HG02588 (cell line): ENCODE results near the gene CALN1.

Experiments used
- ATAC-seq: cut with Tn5 transposase; IDR thresholded peaks from one replicate; pipeline ENCODE4 v1.9.1; 2021; ENCODE audit warnings: mild to moderate bottlenecking, moderate library complexity; ENCODE audit not compliant: unreplicated experiment

CALN1 gene

DNA sequence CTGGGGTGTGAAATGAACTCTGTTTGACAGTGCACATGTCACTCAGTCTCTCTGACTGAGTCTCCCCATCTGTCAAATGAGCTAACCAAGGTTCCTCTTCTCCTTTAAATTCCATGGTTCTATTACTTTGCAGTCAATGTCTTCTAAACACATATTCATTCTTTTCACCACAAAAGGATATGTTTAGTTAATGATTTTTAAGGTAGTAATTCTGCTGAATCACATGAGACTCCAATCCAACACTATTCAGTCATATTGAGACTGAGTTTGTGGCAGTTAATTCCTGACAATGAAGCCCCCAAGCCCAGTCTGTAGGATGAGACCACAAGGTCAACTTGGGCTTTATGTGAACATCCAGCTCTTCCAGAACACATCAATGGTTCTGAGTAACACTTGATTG lies 85.3 kb downstream of the CALN1 start:
- no peak for ATAC-seq

DNA sequence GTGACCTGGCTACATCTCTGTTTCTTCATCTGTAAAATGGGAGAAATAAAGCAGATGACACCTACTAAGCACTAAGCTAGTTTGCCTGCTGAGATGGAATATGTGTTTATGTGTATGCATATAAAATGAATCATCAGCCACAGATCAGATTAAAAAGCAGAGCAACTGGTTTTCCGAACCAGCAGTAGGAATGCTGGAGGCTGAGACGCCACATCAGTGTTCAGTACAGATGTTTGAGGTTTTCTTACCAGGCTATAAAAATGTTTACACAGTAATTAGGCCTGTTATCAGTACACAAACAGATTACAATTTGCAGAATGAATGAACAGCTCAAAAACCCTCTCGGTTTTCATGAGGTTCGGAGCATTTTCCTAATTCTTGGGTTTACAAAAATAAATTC lies 85.8 kb downstream of the CALN1 start:
- ATAC-seq, result no peak

DNA sequence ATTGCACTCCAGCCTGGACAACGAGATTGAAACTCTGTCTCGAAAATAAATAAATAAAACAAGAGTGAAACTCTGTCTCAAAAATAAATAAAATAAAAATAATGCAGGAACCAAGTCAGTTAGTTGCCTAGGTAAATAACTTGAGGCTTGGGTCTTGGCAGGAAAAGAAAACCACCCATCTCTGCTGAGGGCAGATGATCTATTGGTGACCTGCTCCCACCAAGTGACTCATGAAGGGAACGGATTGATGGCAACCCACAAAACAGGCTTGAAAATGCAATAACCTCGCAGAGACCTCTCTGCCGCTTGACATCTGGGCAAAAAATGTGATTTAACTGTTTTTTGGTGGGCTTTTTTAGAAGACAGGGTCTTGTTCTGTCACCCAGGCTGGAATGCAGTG lies 86.6 kb downstream of the CALN1 start:
- ATAC-seq, result no peak

DNA sequence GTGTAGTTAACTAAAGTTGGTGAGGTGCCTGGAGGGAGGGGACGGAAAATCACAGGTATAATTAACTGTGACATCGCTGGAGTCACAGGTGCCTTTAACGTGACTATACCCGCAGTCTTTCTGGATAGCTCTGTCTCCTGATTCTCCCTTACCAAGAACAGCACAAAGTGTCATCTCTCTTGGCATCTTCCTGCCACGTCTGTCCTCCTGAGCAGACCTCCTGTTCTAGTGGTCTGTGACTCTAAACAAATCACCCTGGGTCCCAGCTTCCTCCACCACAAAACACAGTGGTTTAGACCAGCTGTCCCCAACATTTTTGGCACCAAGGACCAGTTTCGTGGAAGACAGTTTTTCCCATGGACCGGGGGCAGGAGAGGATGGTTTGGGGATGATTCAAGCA lies 90.5 kb downstream of the CALN1 start:
- no peak for ATAC-seq

DNA sequence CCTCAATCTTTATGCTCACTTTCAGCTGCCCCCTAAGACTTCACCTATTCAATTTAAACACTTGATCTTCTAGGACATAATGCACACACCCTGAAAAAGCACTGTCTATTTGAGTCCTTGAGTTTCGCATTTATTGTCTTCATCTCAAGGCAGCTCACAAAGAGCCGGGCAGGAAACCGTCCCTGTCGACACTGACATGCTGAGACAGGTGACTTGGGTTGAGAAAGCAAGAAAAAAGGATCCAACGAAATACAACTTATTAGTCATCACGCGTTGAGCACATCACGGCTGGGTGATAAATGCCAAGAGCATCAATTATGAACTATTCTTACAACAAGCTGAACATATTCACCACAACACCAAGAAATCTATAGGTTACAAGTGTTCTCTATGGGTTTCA lies 91.1 kb downstream of the CALN1 start:
- no peak for ATAC-seq

DNA sequence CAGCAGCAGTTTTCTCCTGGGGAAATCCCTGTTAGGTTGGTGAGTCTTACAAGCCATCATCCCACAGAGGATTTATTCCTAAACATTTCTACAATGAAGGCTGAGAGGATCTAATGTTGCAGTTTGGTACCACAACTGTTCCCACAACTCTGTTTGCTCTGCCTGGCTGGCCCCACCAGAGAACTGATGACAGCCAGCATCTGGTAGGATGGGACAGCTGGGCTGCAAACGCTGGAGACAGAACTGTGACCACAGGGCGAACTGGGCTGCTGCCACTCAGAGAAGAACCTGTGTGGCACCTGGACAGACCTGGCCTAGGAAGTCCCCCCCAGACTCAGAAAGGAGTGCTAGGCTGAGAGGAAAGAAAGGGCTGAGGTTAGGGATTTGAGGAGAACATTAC lies 94.8 kb downstream of the CALN1 start:
- ATAC-seq, result no peak

DNA sequence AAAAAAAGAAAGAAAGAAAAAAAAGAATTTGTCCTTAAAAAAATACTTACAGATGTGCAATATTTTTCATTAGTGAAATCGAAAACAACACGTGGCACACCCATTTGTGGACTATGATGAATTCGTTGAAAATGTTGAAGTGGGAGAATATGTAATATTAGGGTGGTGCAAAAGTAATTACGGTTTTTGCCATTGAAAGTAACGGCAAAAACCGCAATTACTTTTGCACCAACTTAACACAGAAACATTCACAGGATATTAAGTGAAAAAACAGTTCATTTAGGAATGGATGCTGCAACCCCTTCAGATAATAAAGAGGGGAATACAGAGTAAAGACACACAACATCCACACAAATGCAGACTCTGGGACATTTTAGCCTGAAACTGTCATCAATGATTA lies 96.0 kb downstream of the CALN1 start:
- no peak for ATAC-seq

DNA sequence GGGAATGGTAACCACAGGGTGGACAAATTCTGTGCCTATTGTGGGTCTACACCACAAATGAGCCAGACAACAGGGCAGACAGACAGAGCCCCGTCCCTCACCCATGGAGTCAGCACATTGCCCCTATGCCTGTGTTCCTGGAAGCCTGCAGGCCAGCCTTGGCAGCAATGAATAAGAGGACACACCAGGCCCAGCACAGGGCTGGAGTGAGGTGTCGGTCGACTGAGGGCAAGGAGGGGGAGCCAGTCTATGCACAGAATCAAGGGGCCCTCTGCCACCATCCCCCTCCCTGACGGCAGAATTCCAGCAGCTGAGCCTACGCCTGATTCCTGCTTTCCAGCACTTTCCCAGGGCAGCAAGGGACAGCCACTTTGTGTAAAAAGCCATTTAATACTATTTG lies 98.2 kb downstream of the CALN1 start:
- ATAC-seq, result no peak

DNA sequence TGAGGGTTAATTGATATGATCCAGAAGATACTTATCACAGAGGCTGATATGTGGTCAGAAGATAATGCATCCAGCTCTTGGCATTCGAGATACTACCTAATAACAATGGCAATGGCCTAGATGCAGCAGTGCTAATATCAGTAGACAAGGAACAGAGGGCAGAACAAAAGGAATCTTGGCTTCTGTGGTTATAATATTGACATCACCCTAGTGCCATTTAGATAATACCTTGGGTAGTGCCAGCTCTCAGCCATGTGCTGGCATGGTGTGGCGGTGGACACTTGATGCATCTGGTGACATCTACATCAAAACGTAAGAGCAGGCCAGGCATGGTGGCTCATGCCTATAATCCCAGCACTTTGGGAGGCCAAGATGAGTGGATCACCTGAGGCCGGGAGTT lies 101.8 kb downstream of the CALN1 start:
- no peak for ATAC-seq

DNA sequence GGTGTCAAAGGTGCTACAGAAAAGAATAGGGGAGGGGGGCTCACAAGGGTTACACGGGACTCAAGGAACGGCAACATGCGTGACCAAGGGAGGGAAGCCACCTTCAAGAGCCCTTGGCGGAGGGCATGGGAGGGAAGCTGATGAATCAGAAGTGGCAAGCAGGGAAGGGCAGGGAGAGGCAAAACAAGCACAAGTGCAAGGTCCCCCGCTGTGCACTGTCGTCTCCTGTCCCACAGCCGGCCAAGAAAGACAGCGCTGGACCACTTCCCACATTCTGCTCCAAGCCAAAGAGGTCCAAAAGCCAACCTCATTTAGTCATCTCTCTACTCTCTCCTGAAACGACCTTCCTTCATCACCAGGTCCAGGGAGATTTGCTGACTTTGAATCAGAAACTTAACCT lies 102.7 kb downstream of the CALN1 start:
- no peak for ATAC-seq

DNA sequence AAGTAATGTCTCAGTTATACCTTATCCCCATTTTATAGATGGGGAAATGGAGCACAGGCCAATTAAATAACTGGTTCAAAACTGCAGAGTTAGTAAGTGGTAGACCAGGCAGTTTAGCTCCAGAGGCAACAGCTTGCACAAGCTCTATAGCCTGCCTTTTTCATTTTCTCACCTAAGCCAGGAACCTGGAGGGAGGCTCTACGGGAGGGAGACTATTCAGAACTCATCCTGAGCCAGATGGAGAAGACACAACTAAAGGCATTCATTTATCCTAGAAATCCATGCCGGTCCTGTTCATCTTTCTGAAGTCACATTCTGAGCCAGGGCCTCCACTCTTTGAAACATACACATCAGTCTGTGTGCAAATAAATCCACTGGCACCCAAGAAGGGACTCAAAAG lies 103.2 kb downstream of the CALN1 start:
- ATAC-seq, result no peak

DNA sequence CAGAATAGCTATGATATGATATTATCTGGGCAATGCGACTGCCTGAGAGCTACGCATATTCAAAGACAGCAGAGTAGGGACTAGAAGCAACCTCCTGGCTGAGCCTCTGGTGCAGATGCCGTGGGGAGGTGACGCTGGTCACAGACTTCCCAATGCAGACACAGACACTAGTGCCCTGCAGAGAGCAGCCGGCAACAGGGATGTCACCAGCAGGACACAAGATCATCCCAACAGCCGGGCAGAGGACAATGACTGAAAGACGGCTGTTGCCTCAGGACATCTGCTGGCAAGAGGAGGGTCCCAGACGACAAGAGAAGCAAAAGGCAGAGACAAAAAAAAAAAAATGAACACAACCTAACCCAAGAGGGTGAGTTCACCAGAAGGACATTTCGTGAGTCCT lies 104.6 kb downstream of the CALN1 start:
- ATAC-seq, result no peak

DNA sequence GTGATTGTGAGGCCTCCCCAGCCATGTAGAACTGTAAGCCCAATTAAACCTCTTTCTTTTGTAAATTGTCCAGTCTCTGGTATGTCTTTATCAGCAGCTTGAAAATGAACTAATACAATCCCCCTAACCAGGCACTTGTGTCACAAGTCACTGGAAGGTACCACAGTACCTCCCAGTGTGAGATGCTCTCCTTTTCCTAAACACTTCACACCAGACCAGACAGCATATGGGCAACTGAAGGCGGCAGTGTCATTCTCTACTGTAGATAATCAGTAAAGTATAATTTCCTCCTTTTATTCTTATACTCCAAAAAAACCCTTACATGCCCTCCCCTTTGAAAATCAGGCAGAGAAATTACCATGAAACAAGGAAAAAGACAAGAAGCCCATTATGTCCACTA lies 113.2 kb downstream of the CALN1 start:
- ATAC-seq, result no peak

DNA sequence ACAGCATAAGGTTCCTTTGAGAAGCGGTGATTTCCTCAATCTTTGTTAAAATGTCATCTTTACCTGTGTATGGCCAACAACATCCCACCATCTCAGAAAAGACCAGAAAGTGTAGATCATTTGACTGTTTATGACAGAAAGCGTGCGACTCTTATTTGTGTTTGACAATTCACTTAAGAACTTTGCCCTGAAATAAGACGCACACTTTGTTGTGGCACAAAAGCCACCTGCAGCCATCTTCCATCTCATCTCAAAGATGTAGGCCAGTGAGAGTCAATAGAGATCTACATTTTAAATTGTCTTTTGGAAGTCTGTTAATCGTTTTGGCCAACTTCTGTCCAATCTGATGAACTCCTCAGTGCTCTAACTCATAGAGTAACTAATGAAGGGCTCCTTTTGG lies 114.0 kb downstream of the CALN1 start:
- no peak for ATAC-seq

DNA sequence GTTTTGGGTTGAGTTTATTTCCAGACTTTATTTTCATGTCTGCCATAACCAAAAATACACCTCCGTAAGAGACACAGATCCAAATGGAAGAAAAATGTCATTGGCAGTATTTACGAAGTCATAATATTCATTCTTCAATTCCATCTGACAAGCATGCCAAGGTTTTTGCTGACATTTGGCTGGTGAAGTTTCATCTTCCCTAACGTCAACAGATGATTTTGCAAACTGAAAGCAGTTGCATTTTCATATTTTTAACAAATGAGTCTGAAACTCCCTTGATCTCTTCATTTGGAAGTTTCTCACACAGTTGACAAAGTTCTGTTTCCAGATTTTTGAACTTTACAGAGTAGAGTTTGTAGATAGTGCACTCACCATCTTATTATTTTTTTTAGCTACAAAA lies 114.5 kb downstream of the CALN1 start:
- ATAC-seq, result no peak

DNA sequence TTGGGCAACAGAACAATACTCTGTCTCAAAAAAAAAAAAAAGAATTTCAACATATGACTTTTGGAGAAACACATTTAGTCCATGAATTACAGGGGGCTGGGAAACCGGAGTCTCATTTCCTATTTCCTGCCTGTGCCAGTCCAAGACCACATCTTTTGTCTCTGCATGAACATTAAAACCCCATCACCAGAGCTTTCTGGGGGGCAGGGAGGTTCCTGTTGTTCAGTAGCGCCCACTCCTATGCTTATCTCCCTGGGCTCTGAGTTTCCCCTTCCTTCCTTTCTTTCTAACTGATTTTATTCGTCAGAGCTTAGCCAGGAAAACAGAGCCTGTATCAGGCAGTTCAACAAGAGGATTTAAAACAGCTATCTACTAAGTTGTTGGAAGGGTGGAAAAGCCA lies 119.3 kb downstream of the CALN1 start:
- no peak for ATAC-seq

DNA sequence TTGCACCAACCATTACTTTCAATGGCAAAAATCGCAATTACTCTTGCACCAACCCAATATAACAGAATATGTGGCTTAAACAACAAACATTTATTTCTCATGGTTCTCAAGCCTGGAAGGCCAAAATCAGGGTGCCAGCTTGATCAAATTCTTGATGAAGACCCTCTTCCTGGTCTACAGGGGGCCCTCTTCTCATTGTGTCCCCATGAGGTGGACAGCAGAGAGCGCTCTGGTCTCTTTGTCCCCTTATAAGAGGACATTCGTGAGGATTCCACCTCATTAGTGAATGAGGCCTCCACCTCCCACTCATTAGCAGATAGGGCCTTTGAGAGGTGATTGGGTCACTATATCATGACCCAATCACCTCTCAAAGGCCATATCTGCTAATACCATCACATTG lies 120.0 kb downstream of the CALN1 start:
- ATAC-seq, result no peak

DNA sequence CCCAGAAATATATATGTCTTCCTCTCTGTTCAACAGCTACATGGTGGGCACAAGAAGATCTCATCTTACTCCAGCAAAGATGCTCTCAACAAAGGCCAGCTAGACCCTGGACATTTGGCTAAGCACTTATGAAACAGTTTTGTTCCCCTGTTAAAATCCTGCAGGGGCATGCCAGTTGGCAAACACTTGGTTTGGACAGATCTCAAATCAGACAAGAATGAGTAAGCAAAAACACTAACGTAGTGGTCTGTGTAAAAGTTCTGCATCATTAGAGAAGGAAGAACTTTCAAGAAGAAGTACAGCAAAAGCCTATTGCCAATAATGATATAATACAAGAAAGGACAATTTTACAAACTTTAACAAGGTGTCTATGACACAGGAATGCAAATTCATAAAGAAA lies 125.6 kb downstream of the CALN1 start:
- ATAC-seq, result no peak

DNA sequence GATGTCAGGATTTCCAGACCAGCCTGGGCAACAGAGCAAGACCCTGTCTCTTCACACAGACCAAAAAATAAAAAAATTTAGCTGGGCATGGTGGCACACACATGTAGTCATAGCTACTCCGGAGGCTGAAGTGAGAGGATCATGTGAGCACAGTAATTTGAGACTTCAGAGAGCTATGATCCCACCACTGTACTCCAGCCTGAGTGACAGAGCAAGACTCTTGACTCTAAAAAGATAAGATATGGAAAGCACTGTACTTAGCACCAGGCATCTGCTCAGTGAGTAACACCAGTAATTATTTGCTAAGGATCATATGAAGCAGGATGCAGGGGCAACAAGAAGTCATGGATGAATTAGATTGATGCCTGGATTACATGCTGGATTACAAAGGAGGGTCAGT lies 128.8 kb downstream of the CALN1 start:
- no peak for ATAC-seq

DNA sequence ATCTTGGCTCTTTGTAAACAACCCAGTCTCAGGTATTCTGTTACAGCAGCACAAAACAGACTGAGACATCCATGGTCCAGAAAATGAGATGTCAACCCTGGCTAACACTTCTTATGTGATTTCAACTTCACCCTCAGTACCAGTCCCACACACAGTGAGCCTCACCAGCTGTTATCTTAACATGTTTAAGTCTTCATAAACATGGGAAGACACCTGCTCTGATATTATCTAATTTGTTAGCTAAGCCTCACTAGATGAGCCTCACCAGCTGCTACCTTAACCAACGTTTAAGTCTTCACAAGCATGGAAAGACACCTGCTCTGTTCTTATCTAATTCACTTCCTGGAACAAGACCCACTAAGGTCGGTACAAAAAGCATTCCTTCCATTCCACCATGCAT lies 130.8 kb downstream of the CALN1 start:
- no peak for ATAC-seq

DNA sequence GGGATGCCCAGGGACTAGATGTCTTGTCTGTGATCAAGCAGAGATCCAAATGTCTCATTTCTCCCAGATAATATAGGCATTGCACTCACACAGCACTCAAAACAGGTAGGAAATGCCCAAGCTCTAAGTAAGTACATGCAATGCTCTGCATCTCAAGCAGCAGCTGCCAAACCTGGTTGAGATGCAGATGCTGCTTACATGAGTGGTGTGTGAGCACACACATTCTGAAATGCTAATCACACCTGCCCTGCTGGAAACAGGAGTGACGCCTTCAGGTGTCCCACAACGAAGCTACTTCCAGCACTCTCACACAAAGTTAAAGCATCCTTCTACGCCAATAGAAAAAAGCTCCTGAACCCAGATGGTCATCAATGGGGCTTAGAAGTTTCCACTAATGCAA lies 132.9 kb downstream of the CALN1 start:
- no peak for ATAC-seq

DNA sequence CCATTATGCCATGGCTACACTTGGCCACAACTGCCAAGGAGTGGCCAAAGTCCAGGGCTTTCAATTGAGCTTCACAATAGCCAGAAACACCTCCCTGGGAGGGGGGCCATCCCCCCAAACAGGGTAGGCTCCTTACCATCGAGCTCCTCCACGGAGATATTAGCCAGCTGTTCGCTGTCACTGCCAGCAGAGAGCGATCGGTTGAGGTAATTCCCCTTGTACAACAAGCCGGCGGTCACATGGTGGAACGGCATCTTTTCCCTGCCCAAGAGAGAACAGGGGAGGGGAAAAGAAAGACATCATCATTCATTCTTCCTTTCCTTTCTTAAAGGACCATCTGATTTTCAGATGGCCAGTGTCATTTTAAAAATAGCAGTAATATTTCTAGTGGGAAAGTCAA lies 133.6 kb downstream of the CALN1 start:
- no peak for ATAC-seq

DNA sequence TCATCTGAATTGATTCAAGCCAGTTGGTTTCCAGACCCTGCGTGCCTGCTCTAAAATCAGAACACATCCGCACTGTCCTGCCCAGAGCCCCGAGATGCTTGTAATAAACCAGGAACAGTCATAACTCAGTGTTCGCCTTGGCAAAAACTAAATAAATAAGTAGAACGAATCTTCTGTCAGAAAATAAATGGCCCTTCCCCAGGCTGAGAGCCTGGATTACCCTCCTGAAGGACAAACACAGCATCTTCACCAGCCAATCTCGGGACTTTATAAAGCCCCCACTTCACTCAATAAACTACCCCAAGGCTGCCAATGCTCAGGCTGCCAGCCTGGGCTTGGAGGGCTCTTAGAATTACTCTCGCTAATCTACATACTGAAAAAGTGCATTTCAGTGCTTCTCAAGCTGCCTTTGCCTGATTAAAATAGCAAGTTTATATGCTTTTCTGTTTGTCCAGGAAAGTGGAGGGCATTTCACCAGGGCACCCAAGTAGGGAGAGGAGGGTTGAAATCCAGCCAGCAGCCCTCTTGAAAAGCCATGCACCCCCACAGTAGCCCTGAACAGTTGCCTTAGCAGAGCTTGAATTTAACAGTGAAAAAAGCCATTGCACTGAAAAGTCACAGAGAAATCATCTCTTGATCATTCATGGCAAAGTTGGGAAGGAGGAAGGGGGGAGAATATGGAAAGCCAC lies 136.6 kb downstream of the CALN1 start:
- ATAC-seq, result no peak

DNA sequence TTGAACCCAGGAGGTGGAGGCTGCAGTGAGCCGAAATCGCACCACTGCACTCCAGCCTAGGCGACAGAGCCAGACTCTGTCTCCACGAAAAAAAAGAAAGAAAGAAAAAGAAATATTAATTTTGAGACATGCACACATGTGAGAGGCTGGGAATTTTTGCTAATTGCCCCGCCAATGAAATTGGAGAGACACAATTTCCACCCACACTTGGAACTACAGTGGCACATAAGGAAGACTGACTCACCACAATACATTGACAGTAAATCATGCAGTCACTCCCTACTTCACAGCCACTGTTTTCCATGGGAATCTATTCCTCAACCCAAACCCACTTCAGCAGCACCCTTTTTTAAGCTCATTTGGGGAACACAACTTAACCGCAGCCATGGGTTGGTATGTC lies 139.7 kb downstream of the CALN1 start:
- ATAC-seq, result no peak
